Head of caudate nucleus (tissue), 42 donors: ENCODE measurements around the gene MID1.

Experiments used
- DNase-seq, 42 donors: peaks; one replicate each; pipeline versions ENCODE4 v3.0.0 to v3.0.0-alpha.2; 2020 to 2021; ENCODE audit warnings: mixed read lengths in 7 of 42
- intact Hi-C: fragments of 100-400 bp; cut with DNase I; formaldehyde crosslinking; loops from one replicate; pipeline ENCODE4 v1.15.0; 2022

The MID1 gene

DNA sequence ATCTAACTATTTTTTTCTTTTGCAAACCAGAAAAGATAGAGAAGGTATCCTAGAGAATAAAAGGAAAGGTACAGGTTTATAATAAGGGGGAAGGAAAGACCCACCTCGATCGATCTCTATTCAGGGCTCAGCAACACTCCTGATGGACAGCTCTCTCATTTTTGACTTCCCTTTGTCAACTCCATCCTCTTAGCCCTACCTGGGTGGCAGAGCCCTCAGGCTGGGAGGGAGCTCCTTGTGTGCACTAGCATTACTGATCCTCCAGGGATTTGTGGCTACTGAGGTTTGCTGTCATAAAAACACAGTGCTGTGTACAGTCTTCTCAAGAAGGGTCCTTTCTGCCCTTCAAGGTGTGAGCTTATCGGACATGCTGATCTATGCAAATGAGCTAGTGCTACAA is 111.0 kb downstream of the MID1 start:
- intact Hi-C loops, result no loop called here
- no peak for DNase-seq

DNA sequence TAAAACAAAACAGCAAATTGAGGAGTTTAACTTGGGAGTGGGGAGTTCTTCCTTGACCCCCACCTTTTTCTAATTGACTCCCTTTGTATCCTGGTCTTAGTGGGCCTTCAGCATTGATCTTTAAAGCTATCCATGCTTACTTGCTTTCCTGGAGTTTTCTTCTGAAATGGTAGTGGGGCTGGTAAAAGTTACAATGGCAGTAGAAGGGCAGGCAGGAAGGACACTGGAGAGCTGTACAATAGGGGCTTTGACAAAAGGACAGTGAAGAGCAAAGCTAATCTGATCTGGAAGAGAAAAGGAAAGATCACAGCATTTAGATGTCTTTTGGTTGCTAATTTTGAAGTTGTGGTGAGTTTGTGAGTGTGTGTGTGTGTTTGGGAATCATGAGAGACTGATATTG is 111.5 kb downstream of the MID1 start:
- no peak for DNase-seq
- intact Hi-C loops, result no loop called here

DNA sequence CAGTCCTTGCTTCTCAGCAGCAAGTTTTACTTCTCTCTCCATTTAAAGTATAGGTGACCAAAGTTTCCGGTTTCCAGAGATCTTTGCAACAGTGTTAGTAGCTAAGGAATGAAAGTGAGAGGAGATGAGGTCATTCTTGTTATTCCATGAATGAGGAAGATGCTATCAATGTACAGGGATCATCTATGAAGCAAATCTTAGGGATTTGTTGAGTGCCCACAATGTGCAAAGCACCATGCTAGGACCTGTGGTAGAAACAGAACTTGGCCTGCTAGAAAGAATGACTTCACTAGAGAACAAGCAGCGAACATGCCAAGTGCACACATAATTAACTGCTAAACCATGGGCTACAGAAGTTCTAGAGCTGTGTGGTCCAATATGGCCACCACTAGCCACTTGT is 112.5 kb downstream of the MID1 start:
- DNase-seq, result no peak
- intact Hi-C loops, result no loop called here

DNA sequence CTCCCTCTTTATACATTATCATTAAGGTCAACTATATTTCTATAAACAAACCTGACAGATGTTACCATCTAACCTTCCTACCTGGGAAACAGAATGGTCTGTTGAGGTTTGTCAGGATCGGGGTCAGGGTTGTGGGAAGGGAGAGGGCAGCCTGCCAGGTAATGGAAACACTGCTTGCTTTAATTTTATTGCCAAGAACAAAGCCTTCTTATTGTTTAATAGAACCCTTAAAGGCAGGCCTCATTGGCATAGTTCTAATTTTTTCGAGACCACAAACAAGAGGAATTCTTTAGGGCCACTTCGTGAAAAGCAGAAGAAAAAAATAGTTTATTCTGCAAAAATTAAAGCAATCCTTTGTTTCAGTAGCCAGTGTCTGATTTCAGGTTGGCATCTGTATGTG is 113.2 kb downstream of the MID1 start:
- intact Hi-C loops, result no loop called here
- DNase-seq, result no peak

DNA sequence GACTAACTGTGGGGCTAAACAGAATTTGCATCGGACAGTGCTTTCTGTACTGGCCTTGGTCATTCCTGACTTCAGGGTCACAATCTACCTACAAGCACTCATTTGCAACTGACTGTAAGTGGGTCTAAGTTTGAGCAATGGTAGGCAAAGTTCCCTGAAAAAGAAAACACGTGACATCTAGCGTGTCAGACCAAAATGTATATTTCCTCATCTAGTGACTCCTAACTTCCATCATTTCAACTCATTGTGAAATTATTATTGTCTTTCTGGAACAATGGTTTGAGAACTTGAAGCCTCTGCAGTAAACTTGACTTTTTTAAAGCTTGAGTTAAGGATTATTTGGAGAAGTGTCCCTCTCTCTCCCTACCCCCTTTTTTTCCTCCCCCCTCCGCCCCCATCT is 113.6 kb downstream of the MID1 start:
- DNase-seq, result no peak
- intact Hi-C loops, result no loop called here

DNA sequence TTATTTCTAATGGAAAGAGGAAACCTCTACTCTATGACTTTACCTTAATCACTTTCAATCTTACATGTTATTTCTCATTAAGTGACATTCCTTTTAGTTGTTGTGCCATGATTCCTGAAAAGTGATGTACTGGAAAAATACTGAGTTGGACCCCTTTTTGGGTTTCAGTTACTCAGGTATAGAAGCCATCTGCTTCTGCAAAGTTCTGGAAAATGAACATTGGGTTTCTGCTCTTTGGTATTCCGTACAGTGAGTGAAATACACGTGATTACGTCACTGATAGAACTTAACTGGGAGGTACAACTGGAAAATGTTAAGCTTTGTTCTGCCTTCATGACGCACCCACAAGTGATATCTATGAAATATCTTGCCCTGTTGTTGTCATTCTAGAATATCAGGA is 114.7 kb downstream of the MID1 start:
- intact Hi-C loops, result no loop called here

DNA sequence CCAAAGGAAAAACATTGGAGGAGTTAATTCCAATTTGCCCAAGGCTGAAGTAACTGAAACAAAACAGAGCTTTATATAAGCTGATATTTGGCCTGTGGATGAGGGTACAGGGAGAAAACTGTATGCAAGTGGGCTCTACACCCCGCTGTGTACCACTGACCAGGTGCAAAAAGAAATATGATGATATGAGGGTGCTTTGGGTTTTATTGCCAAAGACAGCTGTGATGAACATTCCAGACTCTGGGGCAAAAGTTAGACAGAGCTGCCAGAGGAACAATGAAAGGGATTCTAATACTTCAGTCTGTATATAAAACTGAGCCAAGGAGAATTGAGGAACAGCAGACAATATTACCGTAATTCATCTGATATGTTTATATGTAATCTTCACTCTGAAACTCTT is 117.4 kb downstream of the MID1 start:
- intact Hi-C loops, result no loop called here
- no peak for DNase-seq

More for the DNA sequence above, 114.7 kb downstream of the MID1 start:
- DNase-seq, result no peak

DNA sequence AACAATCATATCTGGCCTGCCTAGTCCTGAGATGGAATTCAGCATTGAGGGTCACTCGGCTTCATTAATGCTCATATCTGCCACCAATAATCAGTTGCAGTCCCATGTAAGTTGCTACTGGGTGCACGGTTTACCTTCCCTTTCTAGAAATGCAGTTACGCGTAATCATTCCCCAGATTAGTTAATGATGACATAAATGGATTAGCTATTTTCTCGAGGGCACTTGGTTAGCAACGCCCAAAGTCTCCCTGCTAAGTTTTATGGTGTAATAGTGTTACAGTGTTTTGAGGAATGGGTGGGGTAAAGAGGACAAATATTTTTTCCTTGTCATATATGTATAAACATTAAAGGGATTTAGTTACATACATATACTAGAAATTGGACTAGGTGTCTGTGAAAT is 118.8 kb downstream of the MID1 start:
- intact Hi-C loops, result no loop called here
- no peak for DNase-seq

DNA sequence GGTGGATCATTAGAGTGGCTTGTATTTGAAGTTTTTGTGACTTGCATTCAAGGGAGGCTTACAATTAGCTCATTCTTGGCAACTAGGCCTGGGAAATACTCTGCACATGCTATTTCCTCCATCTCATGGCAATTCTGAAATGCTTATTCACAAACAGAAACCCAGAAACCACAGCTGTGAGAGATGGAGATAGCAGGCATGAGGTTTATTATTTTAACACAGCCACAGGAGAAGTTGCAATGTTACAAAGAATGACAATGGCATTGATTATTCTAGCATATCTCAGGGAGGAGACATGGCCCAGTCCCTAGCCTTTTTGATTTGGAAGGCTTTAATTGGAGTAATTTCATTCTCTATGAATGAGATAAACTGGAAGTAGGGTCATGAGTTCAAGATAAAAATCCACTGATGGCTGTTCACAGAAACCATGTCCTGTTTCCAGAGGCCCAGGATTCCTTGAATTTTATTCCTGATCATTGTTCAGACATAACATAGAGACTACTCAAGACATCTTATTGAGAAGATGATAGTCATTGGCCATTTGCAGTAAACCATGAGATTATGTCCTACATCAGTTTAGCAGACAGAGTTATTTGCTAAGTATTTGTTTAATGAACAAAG is 123.9 kb downstream of the MID1 start:
- DNase-seq, result peak in 1 of 42 donors; percentile 3
- intact Hi-C loops, result no loop called here

DNA sequence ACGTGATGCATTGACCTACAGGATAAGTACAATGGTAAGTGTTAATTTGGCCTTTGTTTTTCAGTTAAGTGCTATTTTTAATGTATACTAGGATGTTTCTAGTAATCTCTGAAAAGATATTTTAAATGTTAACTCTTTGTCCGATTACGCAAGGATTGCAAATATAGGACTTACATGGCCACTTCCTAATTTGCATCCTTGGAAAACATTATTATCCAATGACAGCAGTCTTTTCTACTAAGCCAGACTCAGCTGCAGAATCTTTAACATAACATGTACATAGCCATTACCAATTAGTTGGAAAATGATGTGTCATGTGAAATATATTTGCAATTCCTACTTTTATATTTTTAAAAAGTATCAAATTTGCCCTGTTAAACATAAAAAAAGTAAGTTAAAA is 124.7 kb downstream of the MID1 start:
- intact Hi-C loops, result no loop called here
- no peak for DNase-seq

DNA sequence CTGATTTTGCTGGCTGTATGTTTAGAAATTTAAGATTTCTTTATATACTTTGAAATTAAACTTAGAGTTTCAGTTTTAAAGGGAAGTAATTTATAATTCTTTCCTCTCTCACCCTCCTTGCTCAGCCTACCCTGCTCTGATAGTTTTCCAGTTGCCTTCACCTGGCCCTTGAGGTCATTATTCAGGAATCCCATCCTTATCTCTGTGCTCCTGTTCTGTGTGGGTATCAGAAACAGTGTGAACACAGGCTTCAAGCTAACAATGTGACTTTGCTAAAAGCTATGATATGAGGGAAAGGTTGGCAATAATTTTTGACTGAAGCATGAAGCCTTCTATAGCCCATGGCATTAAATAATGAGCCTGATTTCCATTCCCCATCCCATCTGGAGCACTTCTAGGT is 128.1 kb downstream of the MID1 start:
- intact Hi-C loops, result no loop called here

DNA sequence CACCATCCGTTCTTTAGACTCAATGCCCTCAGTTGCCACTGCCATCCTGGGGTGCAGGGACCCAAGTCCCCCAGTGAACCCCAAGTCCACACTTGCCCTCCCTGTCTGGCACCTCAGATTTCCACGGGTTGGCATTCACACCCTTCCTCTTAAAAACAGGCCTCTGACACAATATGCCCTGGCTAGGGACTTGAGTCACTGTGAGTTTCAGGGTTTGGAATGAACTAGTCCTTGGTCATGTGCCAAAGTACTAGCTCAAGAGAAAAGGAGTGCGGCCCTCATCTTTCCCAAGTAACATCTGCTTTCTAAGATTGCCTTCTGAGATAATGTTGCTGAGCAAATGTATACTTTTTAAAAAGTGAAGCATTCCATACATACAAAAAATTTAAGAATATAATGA is 134.0 kb downstream of the MID1 start:
- intact Hi-C loops, result no loop called here
- DNase-seq, result no peak

More for the DNA sequence above, 128.1 kb downstream of the MID1 start:
- no peak for DNase-seq

DNA sequence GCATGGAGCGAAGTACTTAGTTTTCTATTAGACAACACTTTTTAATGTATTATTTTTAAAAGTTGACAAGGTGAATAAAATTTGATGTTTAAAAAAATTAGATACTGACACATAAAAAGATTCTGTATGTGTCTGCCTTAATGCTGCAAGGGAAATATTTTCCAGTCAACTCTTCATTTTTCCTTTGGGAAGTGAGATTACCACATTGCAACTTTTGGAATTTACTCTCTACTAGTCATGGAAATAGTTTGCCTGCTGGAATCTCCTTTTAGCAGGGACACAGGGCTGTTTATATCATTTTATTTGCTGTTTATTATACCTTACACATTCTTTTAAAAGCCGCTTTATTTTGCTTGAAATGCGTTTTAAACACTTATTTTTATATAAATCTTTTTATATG is 135.1 kb downstream of the MID1 start:
- DNase-seq, result no peak
- intact Hi-C loops, result no loop called here

DNA sequence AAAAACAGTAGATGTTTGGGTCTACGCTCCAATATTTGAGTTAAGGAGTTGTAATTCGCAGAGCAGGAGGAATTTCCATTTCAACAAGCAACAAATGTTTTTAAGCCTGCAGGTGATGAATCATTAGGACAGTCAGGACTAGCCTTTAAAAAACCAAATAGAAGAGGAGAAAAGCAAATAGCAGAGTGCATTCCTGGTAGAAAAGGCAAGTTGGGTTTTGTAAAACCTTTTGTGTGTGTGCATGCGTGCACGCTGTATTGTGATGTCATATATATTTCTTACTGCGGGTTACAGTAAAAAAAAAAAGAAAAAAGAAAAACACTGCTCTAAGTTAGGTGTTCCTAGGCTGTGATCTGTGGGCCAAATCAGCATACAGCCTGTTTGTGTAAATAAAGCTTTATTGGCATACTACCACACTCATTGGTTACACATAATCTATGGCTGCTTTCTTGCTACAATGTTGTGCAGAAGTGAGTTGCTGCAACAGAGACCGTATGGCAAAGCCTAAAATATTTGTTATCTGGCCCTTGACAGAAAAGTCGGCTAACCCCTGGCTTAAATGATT is 135.6 kb downstream of the MID1 start:
- no peak for DNase-seq

DNA sequence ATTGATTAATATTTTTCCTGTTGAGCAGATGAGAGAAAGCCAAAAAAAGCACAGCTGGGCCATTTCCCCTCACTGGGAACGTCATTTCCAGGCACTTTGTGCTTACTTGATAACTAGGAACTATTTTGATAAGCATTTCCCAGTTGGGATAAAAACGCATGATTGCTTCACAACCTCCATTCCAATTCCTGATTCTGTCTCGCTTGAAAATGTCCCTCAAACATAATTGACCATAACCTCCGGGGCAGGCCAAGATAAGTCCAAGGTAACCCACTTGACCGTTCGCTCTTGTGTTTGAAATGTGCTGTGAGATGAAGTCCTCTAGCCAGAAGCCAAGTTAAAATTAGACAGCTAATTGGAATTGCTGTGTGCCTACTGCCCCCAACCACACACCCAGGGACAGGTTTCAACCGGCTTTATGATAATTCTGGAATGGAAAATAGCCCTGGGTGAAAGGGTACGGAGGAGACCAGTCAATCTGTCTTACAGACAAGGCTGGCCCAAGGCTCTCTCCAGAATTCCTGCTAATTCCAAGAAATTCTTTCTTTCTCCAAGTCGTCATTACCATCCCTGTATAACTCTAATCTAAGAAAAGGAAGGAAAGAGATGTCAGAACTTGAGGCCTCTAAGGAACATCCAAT is 137.1 kb downstream of the MID1 start:
- DNase-seq, result no peak
- intact Hi-C loops, result no loop called here

More for the DNA sequence above, 135.6 kb downstream of the MID1 start:
- intact Hi-C loops, result no loop called here

DNA sequence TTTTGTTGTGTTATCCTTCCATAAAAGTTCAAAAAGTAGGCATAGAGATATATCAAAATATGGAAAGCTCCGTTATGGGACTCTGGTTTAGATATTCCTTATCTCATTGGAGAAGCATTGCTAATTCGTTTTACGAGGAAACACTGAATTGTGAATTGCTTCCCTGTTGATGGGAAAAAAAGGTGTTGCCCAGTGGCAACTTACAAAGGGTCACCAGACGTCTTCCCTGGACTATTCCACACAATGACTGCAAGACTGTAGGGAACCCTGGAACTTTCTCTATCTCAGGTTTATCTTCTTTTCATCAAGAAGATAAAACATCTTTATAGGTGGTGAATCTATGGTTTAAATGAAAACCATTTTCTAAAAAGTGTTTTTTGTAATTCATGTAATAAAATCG is 137.7 kb downstream of the MID1 start:
- no peak for DNase-seq
- intact Hi-C loops, result no loop called here

DNA sequence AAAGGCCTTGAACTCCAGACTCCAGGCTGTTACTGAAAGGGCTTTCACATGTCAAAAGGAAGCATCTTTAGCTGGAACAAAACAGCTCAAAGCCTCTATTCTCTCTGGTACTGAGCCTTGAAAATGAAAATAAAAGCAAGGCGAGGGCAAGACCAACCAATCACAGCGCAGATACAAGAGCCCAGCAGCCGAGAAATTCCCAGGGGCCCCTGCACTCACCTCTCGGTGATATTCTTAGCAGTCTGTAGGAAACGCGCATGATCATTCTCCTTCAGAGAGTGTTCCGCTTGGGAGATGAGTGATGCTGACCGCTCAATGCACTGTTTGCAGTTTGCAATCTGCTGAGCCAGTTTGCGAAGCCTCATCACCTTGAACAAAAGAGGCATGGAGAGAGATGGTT is 138.1 kb downstream of the MID1 start:
- intact Hi-C loops, result no loop called here
- peak in 7 of 42 donors; percentile 2 to 45 (median 15) for DNase-seq

DNA sequence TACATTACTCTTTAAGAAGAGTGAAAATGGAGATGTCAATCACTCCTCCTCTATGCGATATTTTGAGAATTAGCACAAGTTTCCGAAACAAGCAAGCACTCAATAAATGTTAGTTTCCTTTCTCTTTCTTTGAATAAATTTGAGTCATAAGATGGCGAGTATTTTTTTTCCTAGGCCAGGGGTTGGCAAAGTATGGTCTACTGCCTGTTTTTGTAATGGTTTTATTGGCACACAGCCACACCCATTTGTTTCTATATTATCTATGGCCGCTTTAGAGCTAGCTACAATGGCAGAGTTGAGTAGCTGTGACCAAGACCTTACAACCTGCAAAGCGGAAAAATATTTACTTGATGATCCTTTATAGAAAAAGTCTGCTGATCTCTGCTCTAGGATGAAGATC is 139.5 kb downstream of the MID1 start:
- intact Hi-C loops, result no loop called here
- DNase-seq, result no peak

DNA sequence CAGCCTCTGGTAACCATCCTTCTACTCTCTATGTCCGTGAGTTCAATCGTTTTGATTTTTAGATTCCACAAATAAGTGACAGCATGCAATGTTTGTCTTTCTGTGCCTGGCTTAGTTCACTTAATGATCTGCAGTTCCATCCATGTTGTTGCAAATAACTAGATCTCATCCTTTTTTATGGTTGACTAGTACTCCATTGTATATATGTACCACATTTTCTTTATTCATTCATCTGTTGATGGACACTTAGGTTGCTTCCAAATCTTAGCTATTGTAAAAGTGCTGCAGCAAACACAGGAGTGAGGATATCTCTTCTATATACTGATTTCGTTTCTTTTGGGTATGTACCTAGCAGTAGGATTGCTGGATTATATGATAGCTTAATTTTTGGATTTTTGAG is 140.9 kb downstream of the MID1 start:
- DNase-seq, result no peak
- intact Hi-C loops, result no loop called here

DNA sequence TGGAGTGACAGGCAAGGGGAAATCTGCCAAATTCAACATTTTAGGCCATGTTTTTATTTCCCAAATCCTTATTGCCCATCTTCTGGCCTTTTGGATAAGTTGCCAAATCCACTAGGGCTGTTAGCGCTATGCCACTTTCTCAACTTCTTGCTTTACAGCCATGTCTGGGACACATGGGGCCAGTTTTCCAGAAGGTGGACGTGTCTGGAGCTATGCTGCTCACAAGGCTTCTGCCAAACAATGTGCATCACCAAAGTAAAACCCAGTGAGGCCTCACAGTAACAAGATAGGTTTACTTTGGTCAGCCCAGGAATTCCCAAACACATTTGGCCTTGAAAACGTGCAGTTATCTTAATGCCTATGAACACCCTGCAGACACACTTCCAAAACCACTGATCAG is 142.9 kb downstream of the MID1 start:
- intact Hi-C loops, result no loop called here
- DNase-seq, result no peak

DNA sequence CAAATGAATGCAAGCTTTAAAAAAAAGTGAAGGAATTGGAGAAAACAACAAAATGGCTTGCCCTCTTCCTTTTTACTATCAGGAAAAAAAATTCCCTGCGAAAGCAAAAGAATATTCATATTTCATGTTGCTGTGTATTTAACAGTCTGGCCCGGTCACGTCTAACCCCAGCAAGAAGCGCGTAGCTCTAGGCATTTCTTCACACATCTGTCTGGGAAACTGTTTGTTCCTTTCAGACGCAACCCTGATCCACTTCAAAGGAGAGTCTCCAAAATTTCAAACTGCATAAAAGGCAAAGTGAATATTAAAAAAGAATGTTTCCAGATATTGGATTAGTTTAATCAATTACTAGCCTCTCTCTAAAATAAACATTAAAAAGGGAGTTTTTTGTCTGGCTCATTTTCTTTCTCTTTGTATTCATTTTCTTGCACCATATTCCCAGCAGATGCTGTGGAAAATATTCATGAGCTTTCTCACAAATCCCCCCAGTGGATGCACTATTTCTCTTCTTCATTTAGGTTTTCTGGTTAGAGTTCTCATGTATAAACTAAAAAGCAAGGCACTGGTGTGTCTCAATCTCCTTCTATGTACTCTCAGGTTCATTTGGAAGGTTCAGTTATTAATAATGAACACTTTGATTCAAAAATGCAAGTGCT is 145.3 kb downstream of the MID1 start:
- DNase-seq, result no peak
- intact Hi-C loops, result no loop called here
